Erythroblast (primary cell): Measurements from ENCODE around the gene B4GALT3.

Experiments used
- GATA1 ChIP-seq: IDR thresholded peaks from 2 replicates; pipeline ENCODE4 v1.6.1; 2011; ENCODE audit warnings: low read depth, mild to moderate bottlenecking, control low read depth, low read length, moderate library complexity
- POLR2A ChIP-seq: IDR thresholded peaks from 2 replicates; pipeline ENCODE4 v1.6.1; 2011; ENCODE audit warnings: mild to moderate bottlenecking, low read length

- TF ChIP-seq POLR2A (no peak), GATA1 (no peak)
Observed at GRCh38 chr1:161180639-161181038, 3.3 kb upstream of the B4GALT3 start.
